K562 (cell line): ENCODE results near the gene PDE6B. TPM values are rescaled to one million over a fixed set of nuclear protein-coding genes. Genes with fewer than 3 reads are reported as not detected.

Experiments
- ATAC-seq: fragments of 200-7000 bp; cut with Tn5 transposase; 3 replicates; pipeline ENCODE4 v1.9.1; 2020; ENCODE audit warnings: moderate library complexity
- BruUV-seq: library from RNA; stranded (reverse); fragments of 400-500 nt; replicated peaks from 2 replicates; lab custom pipeline; 2021; lab: Mats Ljungman, UMichigan
- CTCF ChIA-PET: fragments of 300-600 bp; formaldehyde crosslinking; extraction: SDS; loops from one replicate; lab custom pipeline; 2021; ENCODE audit warnings: low intra/inter-chr PET ratio; lab: Yijun Ruan, JAX
- POLR2A ChIA-PET: fragments of 300-600, 350-650 bp; sonication (Branson Sonifier 250); formaldehyde crosslinking; extraction: SDS; loops from one replicate; lab custom pipeline; 2021; ENCODE audit warnings: antibody characterized with exemption, inconsistent platforms; lab: Yijun Ruan, JAX
- DNase-seq, 4 experiments: peaks; one replicate each; pipeline versions ENCODE4 v3.0.0 to v3.0.0-alpha.2; 2011 to 2018; ENCODE audit warnings: low spot score in 3 of 4, mixed read lengths in 3 of 4; ENCODE audit errors: extremely low read depth in 1 of 4
- FAIRE-seq: peaks from 2 replicates; lab custom pipeline; 2011; peaks lifted over from hg19 to GRCh38; lab: Jason Lieb, UNC
- H2AFZ ChIP-seq: 2 replicates; pipeline ENCODE4 v1.6.0; 2011; ENCODE audit warnings: low read depth, low read length, control low read depth, inconsistent platforms
- H3K27ac ChIP-seq: fragments of 200-600 bp; 3 replicates; pipeline ENCODE4 v1.8.0; 2011; ENCODE audit warnings: low read depth, mild to moderate bottlenecking, control low read depth, inconsistent platforms, low read length, moderate library complexity, mixed read lengths; ENCODE audit errors: extremely low read depth
- H3K27me3 ChIP-seq, 2 experiments: fragments of 300-600 bp in 1 of 2; 2 replicates in 1 of 2; 3 replicates in 1 of 2; pipeline versions ENCODE4 v1.6.0 to v1.8.0; 2011; ENCODE audit warnings: inconsistent platforms in 2 of 2, low read length in 2 of 2, mild to moderate bottlenecking in 1 of 2, mixed read lengths in 1 of 2, moderate library complexity in 1 of 2; ENCODE audit not compliant: control insufficient read depth in 2 of 2, insufficient read depth in 2 of 2
- H3K36me3 ChIP-seq: fragments of 300-600 bp; 3 replicates; pipeline ENCODE4 v1.8.0; 2011; ENCODE audit warnings: mild to moderate bottlenecking, low read length, inconsistent platforms; ENCODE audit not compliant: control insufficient read depth, insufficient read depth
- H3K4me1 ChIP-seq, 2 experiments: fragments of 200-600 bp in 1 of 2; replicated peaks in 1 of 2; 2 replicates in 1 of 2; 3 replicates in 1 of 2; pipeline versions ENCODE4 v1.5.1 to v1.8.0; 2011; ENCODE audit warnings: inconsistent platforms in 2 of 2, low read length in 2 of 2, mild to moderate bottlenecking in 1 of 2, mixed read lengths in 1 of 2, moderate library complexity in 1 of 2; ENCODE audit not compliant: control insufficient read depth in 2 of 2, insufficient read depth in 2 of 2
- H3K4me2 ChIP-seq: 2 replicates; pipeline ENCODE4 v1.6.1; 2011; ENCODE audit warnings: low read length, control low read depth, inconsistent platforms, mixed read lengths; ENCODE audit not compliant: insufficient read depth
- H3K4me3 ChIP-seq: fragments of 200-600 bp; sonication (generic), shearing (Covaris generic); 2 replicates; pipeline ENCODE4 v1.5.1; 2016; ENCODE audit warnings: control low read depth, inconsistent platforms
- H3K79me2 ChIP-seq: fragments of 200-600 bp; 3 replicates; pipeline ENCODE4 v1.8.0; 2011; ENCODE audit warnings: low read length, inconsistent platforms; ENCODE audit not compliant: control insufficient read depth, insufficient read depth
- H3K9ac ChIP-seq, 2 experiments: 2 replicates each; pipeline versions ENCODE4 v1.6.0 to v1.6.1; 2011; ENCODE audit warnings: low read depth in 2 of 2, low read length in 2 of 2, control low read depth in 1 of 2, inconsistent platforms in 1 of 2, mild to moderate bottlenecking in 1 of 2, mixed read lengths in 1 of 2; ENCODE audit not compliant: insufficient read depth in 1 of 2
- H3K9me1 ChIP-seq: one replicate; pipeline ENCODE4 v1.6.0; 2011; ENCODE audit warnings: inconsistent platforms, mild to moderate bottlenecking, low read length, moderate library complexity; ENCODE audit not compliant: control insufficient read depth, insufficient read depth
- H3K9me3 ChIP-seq: replicated peaks from 2 replicates; pipeline ENCODE4 v1.5.1; 2011; ENCODE audit warnings: low read depth, low read length, inconsistent platforms; ENCODE audit not compliant: control insufficient read depth, insufficient read depth
- H4K20me1 ChIP-seq: replicated peaks from 2 replicates; pipeline ENCODE4 v1.6.1; 2011; ENCODE audit warnings: low read length, inconsistent platforms, mixed read lengths; ENCODE audit not compliant: control insufficient read depth, insufficient read depth
- ASH1L ChIP-seq: fragments of 450-650 bp; IDR thresholded peaks from 2 replicates; pipeline ENCODE4 v1.6.1; 2018; ENCODE audit warnings: borderline replicate concordance, mild to moderate bottlenecking, low read depth; ENCODE audit not compliant: partially characterized antibody
- CEBPB ChIP-seq: fragments of 450-650 bp; IDR thresholded peaks from 2 replicates; pipeline ENCODE4 v1.6.1; 2016; ENCODE audit warnings: missing genetic modification characterization, missing compliant biosample characterization
- CREM ChIP-seq: IDR thresholded peaks from 2 replicates; pipeline ENCODE4 v1.6.1; 2014; ENCODE audit warnings: antibody characterized with exemption, low read depth
- EP300 ChIP-seq: IDR thresholded peaks from 2 replicates; pipeline ENCODE4 v1.6.1; 2012; ENCODE audit warnings: low read length, improper control_type of control experiment
- GABPA ChIP-seq: fragments of 200-800 bp; sonication (Bioruptor generic); conservative IDR thresholded peaks from 2 replicates; pipeline ENCODE4 v1.6.1; 2016; ENCODE audit warnings: low read depth, missing genetic modification characterization, missing compliant biosample characterization
- HOXB6 ChIP-seq: fragments of 250-450 bp; sonication (Bioruptor Pico); IDR thresholded peaks from 2 replicates; pipeline ENCODE4 v1.5.1; 2022; ENCODE audit warnings: mild to moderate bottlenecking, borderline replicate concordance
- MECOM ChIP-seq: fragments of 250-450 bp; sonication (Bioruptor Pico); IDR thresholded peaks from 2 replicates; pipeline ENCODE4 v1.8.0; 2022; ENCODE audit warnings: inconsistent platforms
- TOE1 ChIP-seq, 2 experiments: fragments of 450-650 bp in 1 of 2; sonication (generic) in 1 of 2; formaldehyde crosslinking in 1 of 2; IDR thresholded peaks; 2 replicates each; pipeline versions ENCODE4 v1.7.1 to v1.8.0; 2016 to 2022; ENCODE audit warnings: borderline replicate concordance in 2 of 2, mild to moderate bottlenecking in 2 of 2, antibody characterized with exemption in 1 of 2, inconsistent platforms in 1 of 2, low read depth in 1 of 2, missing genetic modification reagents in 1 of 2, moderate library complexity in 1 of 2
- XRCC4 ChIP-seq: IDR thresholded peaks from one replicate; pipeline ENCODE4 v1.6.1; 2011; ENCODE audit not compliant: insufficient read depth, insufficient read length; ENCODE audit errors: extremely low read depth
- ZC3H11A ChIP-seq: IDR thresholded peaks from 2 replicates; pipeline ENCODE4 v1.6.1; 2012; ENCODE audit warnings: low read depth, low read length, improper control_type of control experiment
- ZNF121 ChIP-seq: sonication (generic); formaldehyde crosslinking; conservative IDR thresholded peaks from 2 replicates; pipeline ENCODE4 v1.8.0; 2022; ENCODE audit warnings: missing genetic modification reagents
- WGBS: fragments of 100-300 bp; shearing (Covaris generic); methylation state at CpG from one replicate; pipeline ENCODE4 v1.1.6; 2016; ENCODE audit warnings: low coverage, mixed read lengths; ENCODE audit not compliant: insufficient coverage; ENCODE audit errors: missing lambda C conversion rate; 5-methylcytosine and 5-hydroxymethylcytosine counted together
- in situ Hi-C: fragments of 300-500 bp; cut with MboI; formaldehyde crosslinking; loops from 4 replicates; pipeline ENCODE4 v1.15.0; 2018; ENCODE audit warnings: inconsistent platforms, mixed read lengths
- intact Hi-C: fragments of 100-400 bp; cut with micrococcal nuclease; formaldehyde crosslinking; loops from 2 replicates; pipeline ENCODE4 v1.14.2; 2022
- polyA plus RNA-seq, 8 experiments: library from polyadenylated mRNA; depleted of rRNA in 4 of 8; stranded (reverse) in 5 of 8; unstranded in 3 of 8; fragments of >200 nt; fragmentation: Nextera tagmentation in 2 of 8; fragmentation: Illumina TruSeq in 1 of 8; extraction: Ambion mirVana in 2 of 8; extraction: Trizol in 1 of 8; gene quantifications; 2 replicates each; pipeline versions ENCODE4 v1.2.1 to v1.2.3, GENCODE V29; 2011 to 2014; ENCODE audit warnings: inconsistent platforms in 1 of 8, missing spikeins in 1 of 8
- total RNA-seq, 7 experiments: library from RNA; depleted of rRNA in 6 of 7; stranded (reverse); fragments of >200 nt in 6 of 7; fragmentation: Illumina TruSeq in 2 of 7; extraction: Trizol in 2 of 7; gene quantifications; 2 replicates each; pipeline versions ENCODE4 v1.2.1 to v1.2.3, GENCODE V29; 2011 to 2021; ENCODE audit warnings: low replicate concordance in 1 of 7
- TF ChIP-seq, protein P1 (sequence below): sonication (generic); formaldehyde crosslinking; IDR thresholded peaks from 2 replicates; pipeline ENCODE4 v1.9.0; 2022; ENCODE audit warnings: mild to moderate bottlenecking, missing genetic modification reagents
- TF ChIP-seq, protein P2 (sequence below): fragments of 450-650 bp; formaldehyde crosslinking; IDR thresholded peaks from 2 replicates; pipeline ENCODE4 v1.4.0; 2020; ENCODE audit warnings: mild to moderate bottlenecking, mixed read lengths

PDE6B gene
- total and polyA plus RNA-seq, 9 of the 15 experiments (the other 6 are each of a cell fraction or from before 2014, with no cell fraction given): 0.04 TPM; not detected in 8

DNA sequence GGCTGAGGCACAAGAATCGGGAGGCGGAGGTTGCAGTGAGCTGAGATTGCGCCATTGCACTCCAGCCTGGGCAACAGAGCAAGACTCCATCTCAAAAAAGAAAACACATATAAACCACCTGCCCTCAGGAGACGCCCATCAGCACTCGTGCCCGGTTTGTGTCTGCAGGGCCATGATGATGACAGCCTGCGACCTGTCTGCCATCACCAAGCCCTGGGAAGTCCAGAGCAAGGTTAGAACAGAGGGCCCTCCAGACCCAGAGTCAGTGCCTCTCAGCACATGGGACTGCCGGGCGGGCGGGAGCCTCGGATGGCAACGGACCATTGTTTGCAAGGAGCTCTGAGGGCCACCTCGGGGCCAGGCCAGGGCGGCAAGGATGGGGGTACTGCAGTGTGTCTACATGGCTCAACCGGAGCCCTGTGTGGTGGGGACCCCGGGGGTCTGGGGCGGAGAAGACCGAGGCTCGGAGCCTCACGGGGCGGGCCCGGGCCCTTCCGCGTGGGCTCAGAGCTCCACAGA is 39.4 kb downstream of the PDE6B start:
- H3K27ac ChIP-seq: no peak overlapping the region
- H4K20me1 ChIP-seq: no peaks in the 10 kb centered on the region
- no peaks in the 10 kb centered on the region for H3K9me1 ChIP-seq
- no peak for DNase-seq
- intact Hi-C loops (no loop called here), in situ Hi-C loops (no loop called here)
- H3K4me1 ChIP-seq: peaks cover 0 to 42% of the 10 kb centered on the region in 2 experiments; a peak in 2 of 5 replicates
- H3K79me2 ChIP-seq: no peaks in the 10 kb centered on the region
- no TSS peak for BruUV-seq
- no peak for FAIRE-seq
- 0 out of 2 replicates have a peak, but pooled peaks have one; percentile 19 for TF ChIP-seq CEBPB (tag)
- no peak for TF ChIP-seq CREM
- peak; percentile 49 for TF ChIP-seq ZNF121
- no peak overlapping the region for H3K9ac ChIP-seq
- no peaks in the 10 kb centered on the region for H3K36me3 ChIP-seq
- no peak overlapping the region for H3K4me2 ChIP-seq
- H3K27me3 ChIP-seq: peaks cover 21 to 52% of the 10 kb centered on the region in 2 experiments; a peak in 3 of 5 replicates
- no peak overlapping the region for H2AFZ ChIP-seq
- no peak for ATAC-seq
- 7% methylated on average over 16 of the region's 24 CpGs for WGBS
- no peak overlapping the region for H3K4me3 ChIP-seq
- POLR2A ChIA-PET: interaction anchor here (0.8 kb wide), 1 partner anchor 10 kb away, joined by 3 read pairs; the partner anchor contains the start of genes ATP5ME and MYL5
- H3K9me3 ChIP-seq: no peaks in the 10 kb centered on the region
- CTCF ChIA-PET: no interaction called here

DNA sequence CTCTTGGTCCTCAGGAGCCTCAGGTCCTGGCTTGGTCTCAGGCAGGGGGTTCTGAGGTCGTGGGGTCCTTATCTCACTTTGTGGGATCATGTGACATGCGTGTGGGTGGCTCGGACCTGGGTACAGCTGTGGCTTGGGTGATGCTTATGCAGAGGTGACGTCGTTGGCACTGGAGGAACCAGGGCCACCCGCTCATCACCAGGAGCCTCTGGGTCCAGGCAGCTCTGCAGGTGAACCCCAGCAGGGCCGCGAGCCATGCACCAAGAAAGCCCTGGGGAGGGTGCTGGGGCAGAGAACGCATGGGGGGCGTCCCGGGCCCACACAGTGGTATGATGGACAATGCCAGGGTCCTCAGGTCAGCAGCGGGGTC is 40.0 kb downstream of the PDE6B start:
- Histone ChIP-seq H3K79me2 (no peaks in the 10 kb centered on the region), H3K9ac (no peak overlapping the region), H2AFZ (no peak overlapping the region), H3K9me3 (no peaks in the 10 kb centered on the region), H4K20me1 (no peaks in the 10 kb centered on the region), H3K4me3 (no peak overlapping the region), H3K4me1 (peaks cover 0 to 42% of the 10 kb centered on the region in 2 experiments; a peak in 2 of 5 replicates), H3K27me3 (peaks cover 21 to 52% of the 10 kb centered on the region in 2 experiments; a peak in 3 of 5 replicates), H3K4me2 (no peak overlapping the region), H3K9me1 (no peaks in the 10 kb centered on the region), H3K36me3 (no peaks in the 10 kb centered on the region), H3K27ac (no peak overlapping the region)
- no peak for DNase-seq
- FAIRE-seq: no peak
- POLR2A ChIA-PET: interaction anchor here (0.8 kb wide), 1 partner anchor 9 kb away, joined by 3 read pairs; the partner anchor contains the start of genes ATP5ME and MYL5
- intact Hi-C loops (no loop called here), in situ Hi-C loops (no loop called here)
- TF ChIP-seq, protein P1, sequence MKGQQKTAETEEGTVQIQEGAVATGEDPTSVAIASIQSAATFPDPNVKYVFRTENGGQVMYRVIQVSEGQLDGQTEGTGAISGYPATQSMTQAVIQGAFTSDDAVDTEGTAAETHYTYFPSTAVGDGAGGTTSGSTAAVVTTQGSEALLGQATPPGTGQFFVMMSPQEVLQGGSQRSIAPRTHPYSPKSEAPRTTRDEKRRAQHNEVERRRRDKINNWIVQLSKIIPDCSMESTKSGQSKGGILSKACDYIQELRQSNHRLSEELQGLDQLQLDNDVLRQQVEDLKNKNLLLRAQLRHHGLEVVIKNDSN (CRISPR knock-in tag): 0 out of 2 replicates have a peak, but pooled peaks have one; percentile 10
- TF ChIP-seq HOXB6 (CRISPR knock-in tag) (no peak), EP300 (no peak), MECOM (no peak), ASH1L (no peak), XRCC4 (no peak), TOE1 (IDR thresholded peaks at IDR 0.05; ENCODE audit: borderline replicate concordance) (no peak), TOE1 (CRISPR knock-in tag; IDR thresholded peaks at IDR 0.05; ENCODE audit: borderline replicate concordance, low read depth) (no peak), ZC3H11A (no peak), GABPA (tag) (no peak)
- TF ChIP-seq, protein P2, sequence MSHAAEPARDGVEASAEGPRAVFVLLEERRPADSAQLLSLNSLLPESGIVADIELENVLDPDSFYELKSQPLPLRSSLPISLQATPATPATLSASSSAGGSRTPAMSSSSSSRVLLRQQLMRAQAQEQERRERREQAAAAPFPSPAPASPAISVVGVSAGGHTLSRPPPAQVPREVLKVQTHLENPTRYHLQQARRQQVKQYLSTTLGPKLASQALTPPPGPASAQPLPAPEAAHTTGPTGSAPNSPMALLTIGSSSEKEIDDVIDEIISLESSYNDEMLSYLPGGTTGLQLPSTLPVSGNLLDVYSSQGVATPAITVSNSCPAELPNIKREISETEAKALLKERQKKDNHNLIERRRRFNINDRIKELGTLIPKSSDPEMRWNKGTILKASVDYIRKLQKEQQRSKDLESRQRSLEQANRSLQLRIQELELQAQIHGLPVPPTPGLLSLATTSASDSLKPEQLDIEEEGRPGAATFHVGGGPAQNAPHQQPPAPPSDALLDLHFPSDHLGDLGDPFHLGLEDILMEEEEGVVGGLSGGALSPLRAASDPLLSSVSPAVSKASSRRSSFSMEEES (CRISPR knock-in tag): peak; percentile 23
- no peak for ATAC-seq
- CTCF ChIA-PET: no interaction called here
- no TSS peak for BruUV-seq
- 2% methylated on average over 12 of the region's 12 CpGs for WGBS
